Osteocyte (in vitro differentiated cells): ENCODE data around the gene ABL2. TPM values are rescaled to one million over a fixed set of nuclear protein-coding genes. Genes with fewer than 3 reads are reported as not detected.
A peak's percentile ranks its signal among the peaks of the same experiment; 100 is the strongest.

Source experiments
- DNase-seq: peaks from one replicate; pipeline ENCODE4 v3.0.0; 2021; ENCODE audit warnings: mixed read lengths; ENCODE audit not compliant: unreplicated experiment; ENCODE audit errors: extremely low spot score
- H3K27ac Mint-ChIP-seq: one replicate; pipeline ENCODE4 v1.8.0; 2021; ENCODE audit warnings: mild to moderate bottlenecking, mixed read lengths; ENCODE audit not compliant: unreplicated experiment
- H3K27me3 Mint-ChIP-seq: one replicate; pipeline ENCODE4 v1.8.0; 2021; ENCODE audit warnings: mixed read lengths; ENCODE audit not compliant: unreplicated experiment
- H3K36me3 Mint-ChIP-seq: one replicate; pipeline ENCODE4 v1.8.0; 2021; ENCODE audit warnings: mixed read lengths; ENCODE audit not compliant: unreplicated experiment
- H3K4me1 Mint-ChIP-seq: one replicate; pipeline ENCODE4 v1.8.0; 2021; ENCODE audit warnings: mixed read lengths; ENCODE audit not compliant: unreplicated experiment
- H3K4me3 Mint-ChIP-seq: one replicate; pipeline ENCODE4 v1.8.0; 2021; ENCODE audit warnings: mild to moderate bottlenecking, moderate library complexity, mixed read lengths; ENCODE audit not compliant: unreplicated experiment
- H3K9me3 Mint-ChIP-seq: one replicate; pipeline ENCODE4 v1.8.0; 2021; ENCODE audit warnings: mixed read lengths; ENCODE audit not compliant: unreplicated experiment
- CTCF ChIP-seq: fragments of 200-600 bp; sonication (generic); IDR thresholded peaks from 2 replicates; pipeline ENCODE4 v1.5.0; 2021; ENCODE audit warnings: antibody characterized with exemption, mild to moderate bottlenecking, moderate library complexity
- total RNA-seq: library from RNA; stranded (reverse); gene quantifications from 2 replicates; pipeline ENCODE4 v1.2.1, GENCODE V29; 2021

ABL2 gene
- total RNA-seq, 1 donor from 2014 or later, result 36.3 TPM

GRCh38 chr1:179263121-179263520 is 33.6 kb upstream of the ABL2 start:
- Mint-ChIP-seq H3K4me3 (no peak overlapping the region), H3K4me1 (peaks cover 11% of the 10 kb centered on the region), H3K27me3 (no peaks in the 10 kb centered on the region), H3K36me3 (no peaks in the 10 kb centered on the region), H3K27ac (no peak overlapping the region), H3K9me3 (no peaks in the 10 kb centered on the region)
- TF ChIP-seq CTCF, result no peak
- DNase-seq, result no peak

GRCh38 chr1:179262183-179262582 is 32.7 kb upstream of the ABL2 start:
- Mint-ChIP-seq H3K36me3 (no peaks in the 10 kb centered on the region), H3K27ac (no peak overlapping the region), H3K4me1 (peaks cover 11% of the 10 kb centered on the region), H3K4me3 (no peak overlapping the region), H3K27me3 (no peaks in the 10 kb centered on the region), H3K9me3 (no peaks in the 10 kb centered on the region)
- DNase-seq, result no peak
- TF ChIP-seq CTCF, result no peak

GRCh38 chr1:179253286-179253972 is 24.0 kb upstream of the ABL2 start:
- DNase-seq, result peak; percentile 4
- no peaks in the 10 kb centered on the region for H3K27me3 Mint-ChIP-seq
- no peak for TF ChIP-seq CTCF
- no peaks in the 10 kb centered on the region for H3K4me1 Mint-ChIP-seq
- no peak overlapping the region for H3K27ac Mint-ChIP-seq
- no peaks in the 10 kb centered on the region for H3K36me3 Mint-ChIP-seq
- no peak overlapping the region for H3K4me3 Mint-ChIP-seq
- no peaks in the 10 kb centered on the region for H3K9me3 Mint-ChIP-seq

- Mint-ChIP-seq H3K27ac (no peak overlapping the region), H3K9me3 (no peaks in the 10 kb centered on the region), H3K4me3 (no peak overlapping the region), H3K4me1 (no peaks in the 10 kb centered on the region), H3K36me3 (no peaks in the 10 kb centered on the region), H3K27me3 (no peaks in the 10 kb centered on the region)
- no peak for DNase-seq
- no peak for TF ChIP-seq CTCF
Observed at GRCh38 chr1:179252606-179253005, 23.1 kb upstream of the ABL2 start.

DNA sequence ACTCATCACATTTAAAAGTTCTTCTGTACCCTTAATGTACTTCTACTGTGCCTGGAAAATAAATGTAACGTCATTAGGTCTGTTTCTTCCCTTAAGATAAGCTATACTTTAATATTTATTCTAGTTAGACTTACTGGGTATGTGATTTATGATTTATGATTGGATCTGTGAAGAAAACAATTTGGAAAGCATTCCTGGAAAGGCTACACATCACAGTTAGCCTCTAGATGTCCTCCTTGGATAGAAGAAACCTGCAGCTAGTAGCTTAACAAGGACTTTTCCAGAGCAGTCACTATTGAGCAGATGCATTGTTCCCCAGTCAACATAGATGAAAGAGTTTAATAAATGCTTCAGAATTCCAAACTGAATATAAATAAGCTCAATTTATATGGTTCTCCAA is 22.2 kb upstream of the ABL2 start:
- peak; percentile 62 for TF ChIP-seq CTCF
- Mint-ChIP-seq H3K27ac (no peak overlapping the region), H3K27me3 (no peaks in the 10 kb centered on the region), H3K9me3 (no peaks in the 10 kb centered on the region), H3K4me1 (no peaks in the 10 kb centered on the region), H3K4me3 (no peak overlapping the region), H3K36me3 (no peaks in the 10 kb centered on the region)
- DNase-seq, result no peak
